UCSD-AML1 (cell line): ENCODE results near the gene EPB41.
"Not testable (repeated sequence)": the region's sequence is repeated elsewhere in the genome, so short reads cannot be mapped to it uniquely, and the experiment has no call there.

Source experiments
- DNase-seq: peaks from one replicate; lab custom pipeline; 2025; ENCODE audit not compliant: unreplicated experiment; lab: John Stamatoyannopoulos, UW

EPB41 gene

GRCh38 chr1:28914228-28915030 is at the start of gene EPB41:
TSS of gene EPB41 (plus strand) at chr1:28914569. CDS start at chr1:28987438, 72,869 bp downstream.
- peak; percentile 93 for DNase-seq

- no peak for DNase-seq
These were observed 49.7 kb upstream of the EPB41 start for GRCh38 chr1:28864695-28865094.

- no peak for DNase-seq
These were observed 48.2 kb upstream of the EPB41 start for GRCh38 chr1:28865997-28866650.

GRCh38 chr1:28867850-28868249 is 46.5 kb upstream of the EPB41 start:
- no peak for DNase-seq

- DNase-seq, result no peak
These were observed 44.4 kb upstream of the EPB41 start for GRCh38 chr1:28869952-28870351.

GRCh38 chr1:28871631-28872401 is 42.6 kb upstream of the EPB41 start:
- no peak for DNase-seq

- DNase-seq, result not testable (repeated sequence)
These were observed 39.2 kb upstream of the EPB41 start for GRCh38 chr1:28875134-28875533.

- peak; percentile 70 for DNase-seq
These were observed 37.1 kb upstream of the EPB41 start for GRCh38 chr1:28877132-28877781.

GRCh38 chr1:28878796-28879195 is 35.6 kb upstream of the EPB41 start:
- DNase-seq, result no peak

GRCh38 chr1:28882009-28882628 is 32.2 kb upstream of the EPB41 start:
- peak; percentile 82 for DNase-seq

- DNase-seq, result no peak
These were observed 31.1 kb upstream of the EPB41 start for GRCh38 chr1:28883242-28883616.

- no peak for DNase-seq
These were observed 28.9 kb upstream of the EPB41 start for GRCh38 chr1:28885472-28885877.

GRCh38 chr1:28885977-28886730 is 28.2 kb upstream of the EPB41 start:
- no peak for DNase-seq

- peak; percentile 92 for DNase-seq
These were observed 27.5 kb upstream of the EPB41 start for GRCh38 chr1:28886731-28887418.

GRCh38 chr1:28887419-28887834 is 26.9 kb upstream of the EPB41 start:
- peak; percentile 35 for DNase-seq

GRCh38 chr1:28887835-28888682 is 26.3 kb upstream of the EPB41 start:
- DNase-seq, result no peak

- DNase-seq, result no peak
These were observed 25.5 kb upstream of the EPB41 start for GRCh38 chr1:28888915-28889314.

GRCh38 chr1:28889357-28889756 is 25.0 kb upstream of the EPB41 start:
- DNase-seq, result no peak

- DNase-seq, result no peak
These were observed 23.9 kb upstream of the EPB41 start for GRCh38 chr1:28890435-28890834.
